Activated CD8-positive, alpha-beta memory T cell treated with anti-CD3 and anti-CD28 coated beads for 48 hours (primary cell): Measurements from ENCODE around the gene ZKSCAN1.
A peak's percentile ranks its signal among the peaks of the same experiment; 100 is the strongest.
"Not testable (repeated sequence)": the region's sequence is repeated elsewhere in the genome, so short reads cannot be mapped to it uniquely, and the experiment has no call there.

ENCODE experiments used
- DNase-seq, 3 experiments: peaks; one replicate each; pipeline ENCODE4 v3.0.0-alpha.2; 2020; ENCODE audit warnings: low read depth in 2 of 3, low spot score in 2 of 3

Gene ZKSCAN1

GRCh38 chr7:100015232-100016214 lies at the start of gene ZKSCAN1:
Gene ZKSCAN1 (plus strand): TSS chr7:100015596. CDS start chr7:100023507, 7,911 bp downstream.
- DNase-seq, result peak; percentile 60 to 67 (median 65)

- no peak for DNase-seq
Observed at GRCh38 chr7:99969298-99969697, 46.1 kb upstream of the ZKSCAN1 start.

GRCh38 chr7:99969813-99970212 lies 45.6 kb upstream of the ZKSCAN1 start:
- not testable (repeated sequence) for DNase-seq

- no peak for DNase-seq
Observed at GRCh38 chr7:99971242-99971641, 44.2 kb upstream of the ZKSCAN1 start.

- not testable (repeated sequence) for DNase-seq
Observed at GRCh38 chr7:99973817-99974216, 41.6 kb upstream of the ZKSCAN1 start.

GRCh38 chr7:99974681-99975080 lies 40.7 kb upstream of the ZKSCAN1 start:
- no peak for DNase-seq

GRCh38 chr7:99975782-99976521 lies 39.4 kb upstream of the ZKSCAN1 start, which contains the start of gene AZGP1:
Gene AZGP1 (minus strand): TSS chr7:99976031. CDS start chr7:99976020, 11 bp downstream.
- no peak for DNase-seq

- DNase-seq, result no peak
Observed at GRCh38 chr7:99976626-99977025, 38.8 kb upstream of the ZKSCAN1 start.

- DNase-seq, result peak; percentile 23 to 48 (median 28)
Observed at GRCh38 chr7:99979814-99980225, 35.6 kb upstream of the ZKSCAN1 start.

- not testable (repeated sequence) for DNase-seq
Observed at GRCh38 chr7:99980448-99980872, 34.9 kb upstream of the ZKSCAN1 start.

GRCh38 chr7:99981066-99981465 lies 34.3 kb upstream of the ZKSCAN1 start:
- DNase-seq, result not testable (repeated sequence)

- no peak for DNase-seq
Observed at GRCh38 chr7:99984593-99984992, 30.8 kb upstream of the ZKSCAN1 start.

GRCh38 chr7:99987306-99987705 lies 28.1 kb upstream of the ZKSCAN1 start:
- DNase-seq, result not testable (repeated sequence)

GRCh38 chr7:99987846-99988245 lies 27.6 kb upstream of the ZKSCAN1 start:
- DNase-seq, result no peak

- no peak for DNase-seq
Observed at GRCh38 chr7:99990460-99990852, 24.9 kb upstream of the ZKSCAN1 start.

GRCh38 chr7:99991543-99991942 lies 23.9 kb upstream of the ZKSCAN1 start:
- DNase-seq, result not testable (repeated sequence)

- DNase-seq, result no peak
Observed at GRCh38 chr7:99992330-99993038, 22.9 kb upstream of the ZKSCAN1 start.

GRCh38 chr7:99994819-99995218 lies 20.6 kb upstream of the ZKSCAN1 start:
- no peak for DNase-seq

- no peak for DNase-seq
Observed at GRCh38 chr7:99996755-99997544, 18.4 kb upstream of the ZKSCAN1 start.

GRCh38 chr7:99997545-99998137 lies 17.8 kb upstream of the ZKSCAN1 start:
- DNase-seq, result peak; percentile 40 to 49 (median 44)
